Keratinocyte (primary cell): ENCODE data around the gene SCUBE2. TPM values are rescaled to one million over a fixed set of nuclear protein-coding genes. Genes with fewer than 3 reads are reported as not detected.

Source experiments
- DNase-seq: peaks from one replicate; pipeline ENCODE4 v3.0.0-alpha.2; 2011; ENCODE audit warnings: low read depth, missing footprints, low spot score
- FAIRE-seq: peaks from 2 replicates; lab custom pipeline; 2011; peaks lifted over from hg19 to GRCh38; lab: Jason Lieb, UNC
- H2AFZ ChIP-seq: 2 replicates; pipeline ENCODE4 v1.6.0; 2012; ENCODE audit warnings: low read length, control low read depth, inconsistent platforms; ENCODE audit not compliant: control insufficient read depth
- H3K27ac ChIP-seq: 2 replicates; pipeline ENCODE4 v1.5.1; 2011; ENCODE audit warnings: low read length; ENCODE audit not compliant: control insufficient read depth, insufficient read depth
- H3K27me3 ChIP-seq: 3 replicates; pipeline ENCODE4 v1.6.0; 2011; ENCODE audit warnings: low read length; ENCODE audit not compliant: control insufficient read depth, insufficient read depth; ENCODE audit errors: extremely low read depth
- H3K36me3 ChIP-seq, 2 experiments: 2 replicates in 1 of 2; 3 replicates in 1 of 2; pipeline ENCODE4 v1.5.1; 2011; ENCODE audit warnings: low read length in 2 of 2, mild to moderate bottlenecking in 1 of 2; ENCODE audit not compliant: control insufficient read depth in 2 of 2, insufficient read depth in 2 of 2; ENCODE audit errors: extremely low read depth in 1 of 2
- H3K4me1 ChIP-seq: 3 replicates; pipeline ENCODE4 v1.5.1; 2011; ENCODE audit warnings: low read length; ENCODE audit not compliant: control insufficient read depth, insufficient read depth; ENCODE audit errors: extremely low read depth
- H3K4me2 ChIP-seq: 3 replicates; pipeline ENCODE4 v1.6.0; 2011; ENCODE audit warnings: low read depth, low read length; ENCODE audit not compliant: control insufficient read depth, insufficient read depth; ENCODE audit errors: extremely low read depth
- H3K4me3 ChIP-seq, 3 experiments: fragments of 200-600 bp in 1 of 3; sonication (generic) in 1 of 3; 2 replicates in 2 of 3; 3 replicates in 1 of 3; pipeline ENCODE4 v1.5.1; 2011 to 2016; ENCODE audit warnings: low read length in 3 of 3, mild to moderate bottlenecking in 3 of 3, control low read depth in 2 of 3, inconsistent platforms in 1 of 3, low read depth in 1 of 3, mixed read lengths in 1 of 3, mixed run types in 1 of 3, moderate library complexity in 1 of 3; ENCODE audit not compliant: control insufficient read depth in 2 of 3, insufficient read depth in 2 of 3; ENCODE audit errors: extremely low read depth in 1 of 3
- H3K79me2 ChIP-seq: 2 replicates; pipeline ENCODE4 v1.6.0; 2012; ENCODE audit warnings: low read length; ENCODE audit not compliant: control insufficient read depth, insufficient read depth
- H3K9ac ChIP-seq: 3 replicates; pipeline ENCODE4 v1.6.0; 2011; ENCODE audit warnings: low read length; ENCODE audit not compliant: control insufficient read depth, insufficient read depth; ENCODE audit errors: extremely low read depth
- H3K9me1 ChIP-seq: 3 replicates; pipeline ENCODE4 v1.6.0; 2011; ENCODE audit warnings: low read length; ENCODE audit not compliant: control insufficient read depth, insufficient read depth; ENCODE audit errors: extremely low read depth
- H3K9me3 ChIP-seq: 2 replicates; pipeline ENCODE4 v1.5.1; 2012; ENCODE audit warnings: low read depth, low read length; ENCODE audit not compliant: control insufficient read depth
- H4K20me1 ChIP-seq: 3 replicates; pipeline ENCODE4 v1.6.0; 2011; ENCODE audit warnings: low read length; ENCODE audit not compliant: control insufficient read depth, insufficient read depth; ENCODE audit errors: extremely low read depth
- EZH2 ChIP-seq: IDR thresholded peaks from one replicate; pipeline ENCODE4 v1.6.1; 2012; ENCODE audit warnings: inconsistent platforms, mild to moderate bottlenecking, low read length, moderate library complexity
- dilution Hi-C: fragments of 300-500 bp; cut with MboI; formaldehyde crosslinking; loops from one replicate; pipeline ENCODE4 v1.7.0; 2020; ENCODE audit warnings: low sequenced_read_pairs; ENCODE audit not compliant: extremely low pct_ligation_motif_present
- polyA plus RNA-seq, 5 experiments: library from polyadenylated mRNA; depleted of rRNA in 3 of 5; stranded (reverse) in 3 of 5; stranded (forward) in 1 of 5; unstranded in 1 of 5; fragments of >200 nt; gene quantifications; 1 replicate in 1 of 5; 2 replicates in 3 of 5; 3 replicates in 1 of 5; pipeline versions ENCODE4 v1.2.1 to v1.2.3, GENCODE V29; 2011 to 2012; ENCODE audit warnings: missing spikeins in 2 of 5, low read depth in 1 of 5, low replicate concordance in 1 of 5
- TF ChIP-seq, protein P1 (sequence below), 3 experiments: IDR thresholded peaks in 1 of 3; conservative IDR thresholded peaks in 1 of 3; optimal IDR thresholded peaks in 1 of 3; 2 replicates in 2 of 3; 3 replicates in 1 of 3; pipeline versions ENCODE3 to v1.5.1; 2011; ENCODE audit warnings: low read length in 3 of 3, mild to moderate bottlenecking in 3 of 3, moderate library complexity in 2 of 3, control low read depth in 1 of 3, inconsistent platforms in 1 of 3; ENCODE audit not compliant: insufficient read depth in 2 of 3; ENCODE audit errors: extremely low read depth in 1 of 3

The SCUBE2 gene
- polyA plus RNA-seq, 1 donor (not counting 4 experiments of a cell fraction or from before 2014, with no cell fraction given): 1.5 TPM

DNA sequence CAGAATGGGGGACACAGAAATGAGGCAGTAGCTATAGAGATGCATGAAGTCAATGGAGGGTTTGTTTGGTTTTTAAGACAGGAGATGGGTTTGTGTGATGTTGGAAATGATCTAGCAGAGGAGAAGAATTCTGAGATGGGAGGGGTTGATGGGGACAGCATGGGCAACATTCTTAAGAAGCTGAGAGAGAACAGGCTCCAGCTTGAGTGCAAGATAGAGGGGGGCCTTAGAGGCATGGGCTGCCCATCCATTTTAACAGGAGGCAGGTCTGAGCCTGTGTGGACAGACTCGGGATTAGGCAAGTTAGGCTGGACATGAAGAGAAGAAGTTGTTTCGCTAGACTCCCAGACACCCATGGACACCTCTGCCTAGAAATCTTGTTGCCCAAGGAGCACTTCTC is 49.7 kb downstream of the SCUBE2 start:
- H3K79me2 ChIP-seq: no peaks in the 10 kb centered on the region
- no peaks in the 10 kb centered on the region for H4K20me1 ChIP-seq
- dilution Hi-C loops: no loop called here
- no peak overlapping the region for H3K27ac ChIP-seq
- H3K9me3 ChIP-seq: peaks cover 4% of the 10 kb centered on the region
- no peak overlapping the region for H3K9ac ChIP-seq
- no peaks in the 10 kb centered on the region for H3K36me3 ChIP-seq
- no peak overlapping the region for H2AFZ ChIP-seq
- no peaks in the 10 kb centered on the region for H3K9me1 ChIP-seq
- peaks cover 10% of the 10 kb centered on the region for H3K27me3 ChIP-seq
- DNase-seq (no peak), FAIRE-seq (no peak)
- no peaks in the 10 kb centered on the region for H3K4me1 ChIP-seq
- H3K4me2 ChIP-seq: no peak overlapping the region
- TF ChIP-seq EZH2: no peak
- TF ChIP-seq, protein P1, sequence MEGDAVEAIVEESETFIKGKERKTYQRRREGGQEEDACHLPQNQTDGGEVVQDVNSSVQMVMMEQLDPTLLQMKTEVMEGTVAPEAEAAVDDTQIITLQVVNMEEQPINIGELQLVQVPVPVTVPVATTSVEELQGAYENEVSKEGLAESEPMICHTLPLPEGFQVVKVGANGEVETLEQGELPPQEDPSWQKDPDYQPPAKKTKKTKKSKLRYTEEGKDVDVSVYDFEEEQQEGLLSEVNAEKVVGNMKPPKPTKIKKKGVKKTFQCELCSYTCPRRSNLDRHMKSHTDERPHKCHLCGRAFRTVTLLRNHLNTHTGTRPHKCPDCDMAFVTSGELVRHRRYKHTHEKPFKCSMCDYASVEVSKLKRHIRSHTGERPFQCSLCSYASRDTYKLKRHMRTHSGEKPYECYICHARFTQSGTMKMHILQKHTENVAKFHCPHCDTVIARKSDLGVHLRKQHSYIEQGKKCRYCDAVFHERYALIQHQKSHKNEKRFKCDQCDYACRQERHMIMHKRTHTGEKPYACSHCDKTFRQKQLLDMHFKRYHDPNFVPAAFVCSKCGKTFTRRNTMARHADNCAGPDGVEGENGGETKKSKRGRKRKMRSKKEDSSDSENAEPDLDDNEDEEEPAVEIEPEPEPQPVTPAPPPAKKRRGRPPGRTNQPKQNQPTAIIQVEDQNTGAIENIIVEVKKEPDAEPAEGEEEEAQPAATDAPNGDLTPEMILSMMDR (optimal IDR thresholded peaks at IDR 0.05 in 1 of 3, IDR thresholded peaks at IDR 0.05 in 1 of 3, conservative IDR thresholded peaks at IDR 0.05 in 1 of 3; ENCODE audit: extremely low read depth in 1 of 3, insufficient read depth in 2 of 3, low read length in 3 of 3): no peak
- no peak overlapping the region for H3K4me3 ChIP-seq

DNA sequence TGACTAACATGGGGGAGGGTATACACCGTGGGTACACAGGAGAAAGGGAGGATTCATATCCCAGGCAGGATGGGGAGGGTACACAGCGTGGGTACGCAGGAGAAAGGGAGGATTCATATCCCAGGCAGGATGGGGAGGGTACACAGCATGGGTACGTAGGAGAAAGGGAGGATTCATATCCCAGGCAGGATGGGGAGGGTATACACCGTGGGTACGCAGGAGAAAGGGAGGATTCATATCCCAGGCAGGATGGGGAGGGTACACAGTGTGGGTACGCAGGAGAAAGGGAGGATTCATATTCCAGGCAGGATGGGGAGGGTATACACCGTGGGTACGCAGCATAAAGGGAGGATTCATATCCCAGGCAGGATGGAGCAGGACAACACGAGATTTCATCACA is 51.0 kb downstream of the SCUBE2 start:
- no peaks in the 10 kb centered on the region for H4K20me1 ChIP-seq
- no peaks in the 10 kb centered on the region for H3K4me1 ChIP-seq
- no peak overlapping the region for H3K27ac ChIP-seq
- FAIRE-seq: no peak
- no peak overlapping the region for H3K4me2 ChIP-seq
- H3K9ac ChIP-seq: no peak overlapping the region
- no peak for DNase-seq
- H2AFZ ChIP-seq: no peak overlapping the region
- H3K9me3 ChIP-seq: peaks cover 4% of the 10 kb centered on the region
- H3K36me3 ChIP-seq: no peaks in the 10 kb centered on the region
- H3K9me1 ChIP-seq: no peaks in the 10 kb centered on the region
- no peaks in the 10 kb centered on the region for H3K79me2 ChIP-seq
- H3K4me3 ChIP-seq: no peak overlapping the region
- TF ChIP-seq, protein P1 (optimal IDR thresholded peaks at IDR 0.05 in 1 of 3, IDR thresholded peaks at IDR 0.05 in 1 of 3, conservative IDR thresholded peaks at IDR 0.05 in 1 of 3; ENCODE audit: extremely low read depth in 1 of 3, insufficient read depth in 2 of 3, low read length in 3 of 3): no peak
- dilution Hi-C loops: no loop called here
- H3K27me3 ChIP-seq: peaks cover 10% of the 10 kb centered on the region
